NCI-H2107 (cell line): ENCODE data around the gene TTLL5.
"Not testable (repeated sequence)": the region's sequence is repeated elsewhere in the genome, so short reads cannot be mapped to it uniquely, and the experiment has no call there.

Experiments used
- DNase-seq: peaks from one replicate; lab custom pipeline; 2025; lab: John Stamatoyannopoulos, UW

TTLL5 gene

GRCh38 chr14:75915045-75915444, 254.0 kb downstream of the TTLL5 start:
- peak; percentile 26 for DNase-seq

GRCh38 chr14:75917322-75917945, 256.4 kb downstream of the TTLL5 start:
- no peak for DNase-seq

GRCh38 chr14:75917946-75918335, 256.9 kb downstream of the TTLL5 start:
- DNase-seq: no peak

- DNase-seq: not testable (repeated sequence)
Observed at GRCh38 chr14:75920421-75920820, 259.4 kb downstream of the TTLL5 start.

- DNase-seq: not testable (repeated sequence)
Observed at GRCh38 chr14:75925141-75925840, 264.2 kb downstream of the TTLL5 start.

GRCh38 chr14:75926431-75927115, 265.5 kb downstream of the TTLL5 start:
- DNase-seq: no peak

- no peak for DNase-seq
Observed at GRCh38 chr14:75927564-75928087, 266.6 kb downstream of the TTLL5 start.

GRCh38 chr14:75928690-75929181, 267.7 kb downstream of the TTLL5 start:
- no peak for DNase-seq

GRCh38 chr14:75933712-75934296, 272.8 kb downstream of the TTLL5 start:
- DNase-seq: no peak

- DNase-seq: no peak
Observed at GRCh38 chr14:75934998-75935628, 274.1 kb downstream of the TTLL5 start.

GRCh38 chr14:75939200-75939599, 278.2 kb downstream of the TTLL5 start:
- DNase-seq: no peak

GRCh38 chr14:75941030-75941429, 280.0 kb downstream of the TTLL5 start:
- DNase-seq: no peak

- no peak for DNase-seq
Observed at GRCh38 chr14:75944607-75945241, 283.7 kb downstream of the TTLL5 start.

GRCh38 chr14:75946785-75947184, 285.7 kb downstream of the TTLL5 start:
- DNase-seq: no peak

GRCh38 chr14:75952489-75952888, 291.4 kb downstream of the TTLL5 start:
- no peak for DNase-seq

GRCh38 chr14:75959031-75959430, 298.0 kb downstream of the TTLL5 start:
- no peak for DNase-seq

GRCh38 chr14:75960231-75960630, 299.2 kb downstream of the TTLL5 start:
- no peak for DNase-seq

- no peak for DNase-seq
Observed at GRCh38 chr14:75961662-75962061, 300.6 kb downstream of the TTLL5 start.

GRCh38 chr14:75967866-75968265, 306.8 kb downstream of the TTLL5 start:
- no peak for DNase-seq

GRCh38 chr14:75968456-75968855, 307.4 kb downstream of the TTLL5 start:
- DNase-seq: no peak

GRCh38 chr14:75969126-75969525, 308.1 kb downstream of the TTLL5 start:
- no peak for DNase-seq
